RWPE1 (cell line): Measurements from ENCODE around the gene SLC7A6OS.

ENCODE experiments used
- CTCF ChIA-PET: fragments of 350-600 bp; sonication (Branson Sonifier 250); formaldehyde crosslinking; extraction: SDS; loops from one replicate; lab custom pipeline; 2021; lab: Yijun Ruan, JAX
- POLR2A ChIA-PET: fragments of 400-600 bp; formaldehyde crosslinking; extraction: SDS; loops from one replicate; lab custom pipeline; 2020; ENCODE audit warnings: antibody characterized with exemption; ENCODE audit not compliant: low non-redundant PET; lab: Yijun Ruan, JAX
- DNase-seq: peaks from one replicate; pipeline ENCODE4 v3.0.0; 2012; ENCODE audit warnings: low spot score
- H3K27ac ChIP-seq: fragments of 450-650 bp; 2 replicates; pipeline ENCODE4 v1.5.1; 2017
- TF ChIP-seq, protein P1 (sequence below): fragments of 450-650 bp; conservative IDR thresholded peaks from 2 replicates; pipeline ENCODE4 v1.5.1; 2017; ENCODE audit warnings: low read depth, mild to moderate bottlenecking

The SLC7A6OS gene

DNA sequence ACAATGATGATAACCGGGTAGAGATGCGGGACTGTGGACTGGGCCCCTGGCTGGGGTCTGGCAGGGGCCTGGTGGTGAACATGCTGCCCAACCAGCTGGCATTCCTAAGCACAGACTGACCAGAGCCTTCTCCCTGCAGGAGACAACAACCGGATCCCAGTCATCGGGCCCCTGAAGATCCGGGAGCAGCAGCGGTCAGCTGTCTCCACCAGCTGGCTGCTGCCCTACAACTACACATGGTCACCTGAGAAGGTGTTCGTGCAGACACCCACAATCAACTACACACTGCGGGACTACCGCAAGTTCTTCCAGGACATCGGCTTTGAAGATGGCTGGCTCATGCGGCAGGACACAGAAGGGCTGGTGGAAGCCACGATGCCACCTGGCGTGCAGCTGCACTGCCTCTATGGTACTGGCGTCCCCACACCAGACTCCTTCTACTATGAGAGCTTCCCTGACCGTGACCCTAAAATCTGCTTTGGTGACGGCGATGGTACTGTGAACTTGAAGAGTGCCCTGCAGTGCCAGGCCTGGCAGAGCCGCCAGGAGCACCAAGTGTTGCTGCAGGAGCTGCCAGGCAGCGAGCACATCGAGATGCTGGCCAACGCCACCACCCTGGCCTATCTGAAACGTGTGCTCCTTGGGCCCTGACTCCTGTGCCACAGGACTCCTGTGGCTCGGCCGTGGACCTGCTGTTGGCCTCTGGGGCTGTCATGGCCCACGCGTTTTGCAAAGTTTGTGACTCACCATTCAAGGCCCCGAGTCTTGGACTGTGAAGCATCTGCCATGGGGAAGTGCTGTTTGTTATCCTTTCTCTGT is 51.5 kb downstream of the SLC7A6OS start:
- peak overlapping the region; percentile 72 for H3K27ac ChIP-seq
- TF ChIP-seq, protein P1, sequence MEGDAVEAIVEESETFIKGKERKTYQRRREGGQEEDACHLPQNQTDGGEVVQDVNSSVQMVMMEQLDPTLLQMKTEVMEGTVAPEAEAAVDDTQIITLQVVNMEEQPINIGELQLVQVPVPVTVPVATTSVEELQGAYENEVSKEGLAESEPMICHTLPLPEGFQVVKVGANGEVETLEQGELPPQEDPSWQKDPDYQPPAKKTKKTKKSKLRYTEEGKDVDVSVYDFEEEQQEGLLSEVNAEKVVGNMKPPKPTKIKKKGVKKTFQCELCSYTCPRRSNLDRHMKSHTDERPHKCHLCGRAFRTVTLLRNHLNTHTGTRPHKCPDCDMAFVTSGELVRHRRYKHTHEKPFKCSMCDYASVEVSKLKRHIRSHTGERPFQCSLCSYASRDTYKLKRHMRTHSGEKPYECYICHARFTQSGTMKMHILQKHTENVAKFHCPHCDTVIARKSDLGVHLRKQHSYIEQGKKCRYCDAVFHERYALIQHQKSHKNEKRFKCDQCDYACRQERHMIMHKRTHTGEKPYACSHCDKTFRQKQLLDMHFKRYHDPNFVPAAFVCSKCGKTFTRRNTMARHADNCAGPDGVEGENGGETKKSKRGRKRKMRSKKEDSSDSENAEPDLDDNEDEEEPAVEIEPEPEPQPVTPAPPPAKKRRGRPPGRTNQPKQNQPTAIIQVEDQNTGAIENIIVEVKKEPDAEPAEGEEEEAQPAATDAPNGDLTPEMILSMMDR = no peak

DNA sequence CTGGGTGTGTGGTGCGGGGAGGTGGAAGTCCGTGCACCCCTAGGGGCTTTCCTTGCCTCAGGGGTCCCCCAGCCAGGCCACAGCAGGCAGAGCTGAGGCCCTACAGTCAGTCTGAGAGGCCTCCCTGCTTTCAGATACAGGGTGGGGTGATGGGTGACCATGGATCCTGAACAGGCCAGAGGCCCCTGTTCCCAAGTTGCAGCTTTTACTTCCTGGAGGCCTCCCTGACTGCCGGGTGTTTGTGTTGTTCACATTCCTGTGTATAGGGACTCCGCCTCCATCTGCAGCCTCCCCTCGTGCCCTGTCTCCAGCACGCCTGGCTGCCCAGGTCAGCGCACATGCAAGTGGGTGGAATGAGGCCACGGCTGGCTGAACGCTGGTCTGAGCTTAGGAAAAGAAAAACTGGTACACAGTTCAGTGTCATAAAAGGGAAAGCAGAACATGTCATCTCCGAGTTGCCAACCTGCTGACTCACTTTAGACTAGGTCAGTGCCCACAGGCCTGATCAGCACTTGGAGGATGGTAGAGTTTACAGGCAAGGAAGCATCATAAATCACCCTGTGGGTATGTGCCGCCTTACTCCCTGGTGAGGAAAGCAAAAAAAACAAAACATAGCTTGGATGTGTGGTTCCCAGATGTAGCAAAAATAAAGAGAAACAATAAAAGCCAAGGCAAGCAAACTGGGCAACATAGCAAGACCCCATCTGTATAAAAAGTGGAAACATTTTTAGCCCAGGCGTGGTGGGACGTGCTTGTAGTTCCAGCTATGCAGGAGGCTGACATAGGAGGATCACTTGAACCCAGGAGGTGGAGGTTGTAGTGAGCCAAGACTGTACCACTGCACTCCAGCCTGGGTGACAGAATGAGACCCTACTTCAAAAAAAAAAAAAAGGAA is 52.6 kb downstream of the SLC7A6OS start:
- TF ChIP-seq, protein P1 = no peak
- POLR2A ChIA-PET = no interaction called here
- CTCF ChIA-PET = interaction anchor here (0.5 to 6.2 kb wide), 3 partner anchors 19 to 424 kb away, joined by 3 to 76 read pairs (median 5); no protein-coding TSS in a partner anchor
- H3K27ac ChIP-seq = peak overlapping the region; percentile 72
- DNase-seq = no peak

More for the DNA sequence above, 51.5 kb downstream of the SLC7A6OS start:
- DNase-seq = no peak
- ChIA-PET CTCF (interaction anchor here (6.2 kb wide), 1 partner anchor 69 kb away, joined by 76 read pairs; no protein-coding TSS in a partner anchor), POLR2A (no interaction called here)

DNA sequence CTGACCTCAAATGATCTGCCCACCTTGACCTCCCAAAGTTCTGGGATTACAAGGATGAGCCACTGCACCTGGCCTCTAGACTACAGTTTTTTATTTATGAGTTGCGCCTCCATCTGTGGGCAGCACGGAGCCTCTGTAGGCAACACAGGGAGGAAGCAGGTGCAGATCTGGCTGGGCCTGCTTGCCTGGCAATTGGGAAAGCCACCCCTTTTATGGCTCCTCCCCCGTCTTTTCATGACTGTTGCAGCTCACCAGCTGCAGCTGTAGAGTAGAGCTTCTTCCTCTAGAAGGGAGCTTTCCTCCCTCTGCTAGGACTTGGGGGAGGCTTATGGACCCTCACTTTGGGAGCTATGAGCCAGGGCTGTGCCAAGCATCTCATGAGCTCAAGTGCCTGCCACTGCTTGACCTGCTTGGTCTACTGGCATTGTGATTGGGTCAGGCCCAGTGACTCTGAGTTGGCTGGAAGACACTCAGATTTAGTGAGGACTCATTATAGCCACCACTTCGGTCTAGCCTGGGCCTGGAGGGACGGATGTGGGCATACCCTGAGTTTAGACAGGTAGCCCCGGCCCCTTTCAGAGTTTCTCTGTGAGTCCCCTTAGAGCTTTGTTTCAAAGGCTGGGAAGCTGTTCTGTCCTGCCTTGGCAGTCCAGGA is 53.4 kb downstream of the SLC7A6OS start:
- DNase-seq = no peak
- ChIA-PET POLR2A (no interaction called here), CTCF (interaction anchor here (0.5 to 6.2 kb wide), 3 partner anchors 19 to 351 kb away, joined by 4 to 76 read pairs (median 5); no protein-coding TSS in a partner anchor)
- peak overlapping the region; percentile 72 for H3K27ac ChIP-seq
- TF ChIP-seq, protein P1 = no peak

DNA sequence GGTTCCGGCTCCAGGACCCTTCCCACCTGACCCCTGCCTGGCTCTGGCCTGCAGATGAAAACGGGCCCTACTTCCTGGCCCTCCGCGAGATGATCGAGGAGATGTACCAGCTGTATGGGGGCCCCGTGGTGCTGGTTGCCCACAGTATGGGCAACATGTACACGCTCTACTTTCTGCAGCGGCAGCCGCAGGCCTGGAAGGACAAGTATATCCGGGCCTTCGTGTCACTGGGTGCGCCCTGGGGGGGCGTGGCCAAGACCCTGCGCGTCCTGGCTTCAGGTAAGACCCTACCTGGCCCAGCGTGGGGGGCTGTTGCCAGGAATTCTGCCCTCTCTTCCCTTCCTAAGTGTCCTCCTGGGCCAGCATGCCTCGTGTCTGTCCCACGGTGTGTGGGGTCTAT is 55.0 kb downstream of the SLC7A6OS start:
- no peak for DNase-seq
- ChIA-PET POLR2A (no interaction called here), CTCF (interaction anchor here (1.4 kb wide), 1 partner anchor 73 kb away, joined by 4 read pairs; no protein-coding TSS in a partner anchor)
- no peak overlapping the region for H3K27ac ChIP-seq
- TF ChIP-seq, protein P1 = no peak

DNA sequence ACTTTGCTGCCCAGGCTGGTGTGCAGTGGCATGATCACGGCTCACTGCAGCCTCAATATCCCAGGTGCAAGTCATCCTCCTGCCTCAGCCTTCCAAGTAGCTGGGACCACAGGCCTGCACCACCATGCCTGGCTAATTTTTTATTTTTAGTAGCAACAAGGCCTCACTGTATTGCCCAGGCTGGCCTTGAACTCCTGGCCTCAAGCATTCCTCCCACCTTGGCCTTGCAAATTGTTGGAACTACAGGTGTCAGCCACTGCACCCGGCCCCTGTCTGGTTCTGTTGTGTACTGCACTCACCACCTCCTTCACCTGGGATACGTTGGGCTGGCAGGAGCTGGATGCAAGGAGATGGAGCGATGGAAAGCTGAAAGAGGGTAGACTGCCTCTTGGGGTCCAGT is 57.0 kb downstream of the SLC7A6OS start:
- TF ChIP-seq, protein P1 = no peak
- no peak overlapping the region for H3K27ac ChIP-seq
- DNase-seq = no peak
- POLR2A ChIA-PET = no interaction called here
- CTCF ChIA-PET = interaction anchor here (0.6 kb wide), 2 partner anchors 120 to 782 kb away, joined by 3 to 4 read pairs; no protein-coding TSS in a partner anchor
